Measurements from ENCODE around the gene PDIA3. TPM values are rescaled to one million over a fixed set of nuclear protein-coding genes. Genes with fewer than 3 reads are reported as not detected.

PDIA3 gene
- total and polyA plus RNA-seq, 2 donors (not counting 3 experiments of a cell fraction or from before 2014, with no cell fraction given), result 140 to 857 TPM

DNA sequence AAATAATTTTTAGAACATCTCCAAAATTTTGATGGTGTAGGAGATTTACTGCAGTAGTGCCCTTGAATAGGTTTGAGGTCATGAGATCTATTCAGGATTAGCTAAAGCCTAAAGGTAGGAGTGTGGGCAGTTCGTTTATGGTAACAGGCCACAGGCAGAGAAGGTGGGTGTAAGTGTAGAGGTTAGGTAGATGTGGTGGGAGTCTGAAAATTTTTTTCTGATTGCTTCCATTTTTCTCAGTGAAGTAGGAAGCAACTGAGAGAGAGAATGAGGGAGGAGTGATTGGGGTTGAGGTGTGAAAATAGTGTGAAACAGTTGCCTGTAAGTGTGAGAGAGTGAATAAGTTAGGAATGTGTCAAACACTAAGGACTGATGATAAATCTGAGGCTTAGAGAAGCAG is 32.8 kb downstream of the PDIA3 start:
- intact Hi-C loops (cut with micrococcal nuclease), result no loop called here
- BruUV-seq (replicated peaks), result no TSS peak
- no peaks in the 10 kb centered on the region for H4K20me1 ChIP-seq (replicated peaks; ENCODE audit: control insufficient read depth, extremely low read depth, insufficient read depth, low read length)
- no peak for TF ChIP-seq MYC (IDR thresholded peaks at IDR 0.05; ENCODE audit: low read depth, low read length)
- no peak for TF ChIP-seq EZH2 (IDR thresholded peaks at IDR 0.05; ENCODE audit: borderline replicate concordance, low read depth, low read length, severe bottlenecking)
- TF ChIP-seq POLR2AphosphoS5 (IDR thresholded peaks at IDR 0.05; ENCODE audit: insufficient read depth, low read depth, low read length), result no peak
- TF ChIP-seq POLR2A (IDR thresholded peaks at IDR 0.05; ENCODE audit: low read depth, low read length), result no peak
- no peak for TF ChIP-seq GATA2 (IDR thresholded peaks at IDR 0.05; ENCODE audit: insufficient read depth, insufficient read length, low read depth, low read length)
- TF ChIP-seq, protein P1, sequence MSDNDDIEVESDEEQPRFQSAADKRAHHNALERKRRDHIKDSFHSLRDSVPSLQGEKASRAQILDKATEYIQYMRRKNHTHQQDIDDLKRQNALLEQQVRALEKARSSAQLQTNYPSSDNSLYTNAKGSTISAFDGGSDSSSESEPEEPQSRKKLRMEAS (IDR thresholded peaks at IDR 0.05; ENCODE audit: insufficient read depth, insufficient read length), result no peak
- TF ChIP-seq, protein P2, sequence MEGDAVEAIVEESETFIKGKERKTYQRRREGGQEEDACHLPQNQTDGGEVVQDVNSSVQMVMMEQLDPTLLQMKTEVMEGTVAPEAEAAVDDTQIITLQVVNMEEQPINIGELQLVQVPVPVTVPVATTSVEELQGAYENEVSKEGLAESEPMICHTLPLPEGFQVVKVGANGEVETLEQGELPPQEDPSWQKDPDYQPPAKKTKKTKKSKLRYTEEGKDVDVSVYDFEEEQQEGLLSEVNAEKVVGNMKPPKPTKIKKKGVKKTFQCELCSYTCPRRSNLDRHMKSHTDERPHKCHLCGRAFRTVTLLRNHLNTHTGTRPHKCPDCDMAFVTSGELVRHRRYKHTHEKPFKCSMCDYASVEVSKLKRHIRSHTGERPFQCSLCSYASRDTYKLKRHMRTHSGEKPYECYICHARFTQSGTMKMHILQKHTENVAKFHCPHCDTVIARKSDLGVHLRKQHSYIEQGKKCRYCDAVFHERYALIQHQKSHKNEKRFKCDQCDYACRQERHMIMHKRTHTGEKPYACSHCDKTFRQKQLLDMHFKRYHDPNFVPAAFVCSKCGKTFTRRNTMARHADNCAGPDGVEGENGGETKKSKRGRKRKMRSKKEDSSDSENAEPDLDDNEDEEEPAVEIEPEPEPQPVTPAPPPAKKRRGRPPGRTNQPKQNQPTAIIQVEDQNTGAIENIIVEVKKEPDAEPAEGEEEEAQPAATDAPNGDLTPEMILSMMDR (IDR thresholded peaks at IDR 0.05; ENCODE audit: extremely low read depth in 1 of 2, insufficient read depth in 1 of 2, low read depth in 1 of 2, low read length in 2 of 2), result no peak
- no peak for TF ChIP-seq JUN (IDR thresholded peaks at IDR 0.05; ENCODE audit: borderline replicate concordance, insufficient read depth, insufficient read length, low read depth)
- no peak for TF ChIP-seq FOS (IDR thresholded peaks at IDR 0.05; ENCODE audit: borderline replicate concordance, insufficient read depth, low read length)
- CTCF ChIA-PET, result interaction anchor here (2.8 kb wide), 1 partner anchor 10 kb away, joined by 24 read pairs; no protein-coding TSS in a partner anchor
- H2AFZ ChIP-seq (ENCODE audit: low read depth, low read length), result no peak overlapping the region
- DNase-seq (ENCODE audit: low read depth, low spot score) (no peak), FAIRE-seq (no peak)
- no peaks in the 10 kb centered on the region for H3K36me3 ChIP-seq (ENCODE audit: control insufficient read depth in 2 of 2, extremely low read depth in 1 of 2, insufficient read depth in 2 of 2, low read length in 2 of 2)
- H3K4me1 ChIP-seq (ENCODE audit: control insufficient read depth, extremely low read depth, insufficient read depth, low read length), result peaks cover 3% of the 10 kb centered on the region
- H3K9ac ChIP-seq (replicated peaks; ENCODE audit: extremely low read depth, insufficient read depth, low read length), result no peak overlapping the region
- H3K27ac ChIP-seq (ENCODE audit: insufficient read depth, low read depth, low read length), result no peak overlapping the region
- H3K4me3 ChIP-seq (replicated peaks in 1 of 3; ENCODE audit: insufficient read depth in 1 of 3, low read depth in 1 of 3, low read length in 3 of 3), result no peak overlapping the region
- no peaks in the 10 kb centered on the region for H3K9me3 ChIP-seq (replicated peaks; ENCODE audit: control insufficient read depth, insufficient read depth, low read length)
- no peak overlapping the region for H3K4me2 ChIP-seq (ENCODE audit: insufficient read depth, low read length)
- dilution Hi-C loops (cut with MboI; ENCODE audit: extremely low pct_ligation_motif_present, low sequenced_read_pairs), result no loop called here
- H3K79me2 ChIP-seq (ENCODE audit: control insufficient read depth, insufficient read depth, low read length), result no peaks in the 10 kb centered on the region
- no peaks in the 10 kb centered on the region for H3K27me3 ChIP-seq (ENCODE audit: control insufficient read depth in 2 of 2, insufficient read depth in 2 of 2, low read length in 2 of 2)
- POLR2A ChIA-PET, result interaction anchor here (0.6 kb wide), 1 partner anchor 7 kb away, joined by 3 read pairs; no protein-coding TSS in a partner anchor
- no peaks in the 10 kb centered on the region for H3K9me1 ChIP-seq (replicated peaks; ENCODE audit: control insufficient read depth, extremely low read depth, insufficient read depth, low read length)
